DOHH2 (cell line): ENCODE data around the gene GKN1.

ENCODE experiments used
- CTCF ChIP-seq: fragments of 200-600 bp; sonication (generic); IDR thresholded peaks from one replicate; pipeline ENCODE4 v1.5.1; 2014; ENCODE audit warnings: antibody characterized with exemption, mild to moderate bottlenecking, low read depth, low read length; ENCODE audit not compliant: poor library complexity, severe bottlenecking
- EZH2phosphoT487 ChIP-seq: fragments of 200-600 bp; sonication (generic); IDR thresholded peaks from 2 replicates; pipeline ENCODE4 v1.6.1; 2017; ENCODE audit warnings: borderline replicate concordance, mild to moderate bottlenecking, antibody characterized with exemption, low read length, moderate library complexity, mixed read lengths

DNA sequence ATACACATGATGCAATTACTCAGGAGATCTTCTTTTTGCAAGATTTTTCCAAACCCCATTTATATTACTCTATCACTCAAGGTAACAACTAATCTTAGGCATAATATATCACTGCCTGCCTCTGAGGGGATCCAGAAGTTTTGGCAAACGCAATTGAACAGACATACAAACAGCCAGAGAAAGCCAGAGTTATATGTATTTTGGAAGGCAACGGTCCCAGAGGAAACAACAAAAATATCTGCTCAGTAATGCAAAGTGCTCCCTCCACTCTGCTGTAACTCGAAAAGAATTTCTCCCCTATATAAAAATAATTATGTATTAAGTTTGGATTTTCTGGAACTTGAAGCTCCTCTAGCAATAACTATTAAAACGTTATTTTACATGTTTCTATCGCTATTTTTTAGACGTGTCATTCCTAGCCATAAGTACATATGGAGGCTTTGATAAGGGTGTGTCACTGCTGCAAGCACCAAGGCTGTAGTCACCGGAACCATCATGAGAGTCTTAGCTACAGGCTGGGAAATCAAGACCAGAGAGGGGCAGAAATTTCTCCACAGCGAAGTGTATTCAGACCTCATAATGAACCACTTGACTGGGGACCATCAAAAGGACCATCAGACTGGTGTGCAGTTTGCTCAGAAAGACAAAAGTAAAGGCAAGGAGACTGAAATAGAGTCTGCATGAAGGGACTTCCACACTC lies 3.7 kb upstream of the GKN1 start:
- no peak for TF ChIP-seq CTCF
- no peak for TF ChIP-seq EZH2phosphoT487
